Activated T-helper 2 cell treated with anti-CD3 and anti-CD28 coated beads, Interferon-gamma antibody, Interleukin-2, Interleukin-4, amounts not matched to agents 10 μg/mL and 5 μg/mL and 100 μg/mL, durations not matched to agents 14 hours and 24 hours and 36 hours (primary cell): ENCODE results near the gene AACS. TPM values are rescaled to one million over a fixed set of nuclear protein-coding genes. Genes with fewer than 3 reads are reported as not detected.

Experiments used
- DNase-seq: peaks from one replicate; pipeline ENCODE4 v3.0.0; 2021; ENCODE audit warnings: low spot score
- H3K27ac Mint-ChIP-seq: one replicate; pipeline ENCODE4 v1.8.0; 2021; ENCODE audit warnings: mixed read lengths
- H3K27me3 Mint-ChIP-seq: one replicate; pipeline ENCODE4 v1.8.0; 2021; ENCODE audit warnings: low read depth, mixed read lengths
- H3K36me3 Mint-ChIP-seq: one replicate; pipeline ENCODE4 v1.8.0; 2021; ENCODE audit warnings: low read depth, mixed read lengths
- H3K4me1 Mint-ChIP-seq: one replicate; pipeline ENCODE4 v1.8.0; 2021; ENCODE audit warnings: low read depth, mixed read lengths
- H3K4me3 Mint-ChIP-seq: one replicate; pipeline ENCODE4 v1.8.0; 2021; ENCODE audit warnings: low read depth, mild to moderate bottlenecking, moderate library complexity, mixed read lengths
- H3K9me3 Mint-ChIP-seq: one replicate; pipeline ENCODE4 v1.8.0; 2021; ENCODE audit warnings: mixed read lengths
- intact Hi-C: fragments of 100-400 bp; cut with micrococcal nuclease; formaldehyde crosslinking; loops from one replicate; pipeline ENCODE4 v1.15.1; 2023
- total RNA-seq: library from RNA; stranded (reverse); gene quantifications from 2 replicates; pipeline ENCODE4 v1.2.3, GENCODE V29; 2022

Gene AACS
- total RNA-seq, 1 donor from 2014 or later: 45.5 TPM

GRCh38 chr12:125124320-125124966 lies 59.2 kb downstream of the AACS start:
- Mint-ChIP-seq H3K4me1 (no peaks in the 10 kb centered on the region), H3K4me3 (no peak overlapping the region), H3K36me3 (peaks cover 20% of the 10 kb centered on the region), H3K27ac (no peak overlapping the region), H3K9me3 (no peaks in the 10 kb centered on the region), H3K27me3 (no peaks in the 10 kb centered on the region)
- intact Hi-C loops: no loop called here
- DNase-seq: no peak

DNA sequence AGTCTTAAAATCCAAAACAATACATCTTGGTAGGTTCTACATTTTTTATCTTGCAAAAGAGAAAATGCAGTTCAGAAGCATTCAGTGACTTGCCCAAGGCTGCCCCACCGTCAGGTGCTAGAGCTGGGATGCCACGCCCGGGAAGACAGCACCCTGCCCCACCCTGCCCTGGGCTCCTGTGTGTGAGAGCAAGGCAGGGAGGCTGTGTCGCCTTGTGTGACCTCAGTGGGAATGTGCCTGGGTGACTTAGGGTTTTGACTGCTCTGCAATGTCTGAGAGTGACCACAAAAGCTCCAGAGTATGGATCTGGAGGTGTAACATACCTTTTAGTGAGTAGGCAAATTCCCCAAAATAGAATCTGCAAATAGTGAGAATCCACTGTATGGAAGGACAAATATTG lies 60.0 kb downstream of the AACS start:
- Mint-ChIP-seq H3K27me3 (no peaks in the 10 kb centered on the region), H3K9me3 (no peaks in the 10 kb centered on the region), H3K4me3 (no peak overlapping the region), H3K27ac (no peak overlapping the region), H3K4me1 (no peaks in the 10 kb centered on the region), H3K36me3 (peaks cover 18% of the 10 kb centered on the region)
- intact Hi-C loops: no loop called here
- DNase-seq: no peak

- DNase-seq: no peak
- Mint-ChIP-seq H3K4me1 (no peaks in the 10 kb centered on the region), H3K27ac (no peak overlapping the region), H3K9me3 (no peaks in the 10 kb centered on the region), H3K27me3 (no peaks in the 10 kb centered on the region), H3K4me3 (no peak overlapping the region), H3K36me3 (peaks cover 22% of the 10 kb centered on the region)
- intact Hi-C loops: no loop called here
Measured at GRCh38 chr12:125128439-125129178, 63.4 kb downstream of the AACS start.

DNA sequence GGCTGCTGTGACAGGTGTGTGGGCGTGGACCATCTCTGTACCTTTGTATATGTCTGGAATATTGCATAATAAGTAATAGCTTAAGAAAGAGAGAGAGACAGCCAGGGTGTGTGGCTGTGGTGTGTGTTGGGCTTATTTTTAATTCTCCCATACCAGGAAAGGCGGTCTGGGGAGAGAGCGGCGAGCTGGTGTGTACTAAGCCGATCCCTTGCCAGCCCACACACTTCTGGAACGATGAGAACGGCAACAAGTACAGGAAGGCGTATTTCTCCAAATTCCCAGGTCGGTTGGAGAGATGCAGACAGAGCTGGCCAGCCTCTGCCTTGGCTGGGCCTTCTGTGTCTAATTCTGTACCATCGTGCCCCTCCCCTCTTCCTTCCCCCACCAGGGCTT lies 63.9 kb downstream of the AACS start:
- Mint-ChIP-seq H3K4me1 (no peaks in the 10 kb centered on the region), H3K4me3 (no peak overlapping the region), H3K27ac (no peak overlapping the region), H3K27me3 (no peaks in the 10 kb centered on the region), H3K9me3 (no peaks in the 10 kb centered on the region), H3K36me3 (peaks cover 20% of the 10 kb centered on the region)
- intact Hi-C loops: no loop called here
- DNase-seq: no peak

- intact Hi-C loops: no loop called here
- no peak overlapping the region for H3K27ac Mint-ChIP-seq
Measured at GRCh38 chr12:125129591-125130255, 64.5 kb downstream of the AACS start.

DNA sequence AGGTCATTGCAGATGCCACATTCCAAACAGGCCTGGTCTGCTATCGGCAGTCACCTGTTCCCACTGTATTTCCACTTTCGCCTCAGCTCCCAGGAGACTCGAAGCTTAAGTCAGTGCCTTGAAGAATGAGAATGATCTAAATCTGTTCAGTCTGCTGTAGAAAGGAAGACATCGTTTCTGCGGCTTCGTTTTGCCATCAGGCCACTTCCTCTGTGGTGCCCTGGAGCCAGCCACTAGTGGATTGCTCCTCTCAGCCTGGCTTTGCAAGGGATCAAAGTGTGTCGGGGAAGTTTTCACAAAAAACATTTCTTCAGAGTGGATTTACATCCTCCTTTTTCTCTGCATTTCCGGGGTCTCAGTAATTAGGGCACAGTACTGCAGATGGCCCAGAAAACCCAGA lies 66.7 kb downstream of the AACS start:
- Mint-ChIP-seq H3K36me3 (peaks cover 17% of the 10 kb centered on the region), H3K27me3 (no peaks in the 10 kb centered on the region), H3K9me3 (no peaks in the 10 kb centered on the region), H3K27ac (no peak overlapping the region), H3K4me1 (no peaks in the 10 kb centered on the region), H3K4me3 (no peak overlapping the region)
- intact Hi-C loops: no loop called here
- DNase-seq: no peak

More at GRCh38 chr12:125129591-125130255, 64.5 kb downstream of the AACS start:
- Mint-ChIP-seq H3K27me3 (no peaks in the 10 kb centered on the region), H3K4me3 (no peak overlapping the region), H3K9me3 (no peaks in the 10 kb centered on the region), H3K36me3 (peaks cover 21% of the 10 kb centered on the region), H3K4me1 (no peaks in the 10 kb centered on the region)
- DNase-seq: no peak

DNA sequence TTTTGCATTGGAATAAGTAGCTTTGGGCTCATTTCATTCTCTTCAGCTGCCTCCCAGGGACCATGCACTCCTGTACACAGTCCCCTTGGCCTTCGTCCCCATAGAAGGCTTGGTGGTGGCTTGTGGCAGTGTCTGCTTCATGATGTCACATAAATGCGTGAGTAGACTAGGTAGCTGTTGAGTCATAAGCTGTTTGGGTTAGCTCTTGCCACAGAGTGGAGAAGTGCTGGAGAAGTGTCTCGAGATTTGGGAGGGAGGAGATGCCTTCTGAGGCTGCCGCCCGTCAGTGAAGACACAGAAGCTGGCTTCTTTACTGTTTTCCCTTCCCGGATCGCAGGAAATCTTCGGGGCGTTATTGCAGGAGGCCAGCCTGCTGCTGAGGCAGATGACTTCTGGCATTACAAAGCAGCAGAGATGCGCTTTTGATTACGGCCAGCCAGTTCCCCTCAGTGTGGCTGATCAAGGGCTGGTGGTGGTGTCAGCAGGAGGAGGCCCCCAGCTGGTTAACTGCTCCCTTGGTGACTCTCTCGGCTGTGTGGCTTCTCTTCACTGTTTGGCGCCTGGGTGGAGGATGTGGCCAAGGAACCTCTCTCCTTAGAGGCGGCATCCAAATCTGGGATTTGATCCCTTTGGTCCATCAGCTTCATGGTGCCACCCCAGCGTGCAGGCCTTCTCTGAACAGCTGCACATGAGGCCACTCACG lies 67.6 kb downstream of the AACS start:
- no peaks in the 10 kb centered on the region for H3K4me1 Mint-ChIP-seq
- no peak overlapping the region for H3K27ac Mint-ChIP-seq
- peaks cover 21% of the 10 kb centered on the region for H3K36me3 Mint-ChIP-seq
- H3K27me3 Mint-ChIP-seq: no peaks in the 10 kb centered on the region
- intact Hi-C loops: no loop called here
- no peaks in the 10 kb centered on the region for H3K9me3 Mint-ChIP-seq
- H3K4me3 Mint-ChIP-seq: no peak overlapping the region
- no peak for DNase-seq

- intact Hi-C loops: no loop called here
- H3K4me3 Mint-ChIP-seq: no peak overlapping the region
- no peak overlapping the region for H3K27ac Mint-ChIP-seq
- no peaks in the 10 kb centered on the region for H3K9me3 Mint-ChIP-seq
- DNase-seq: no peak
- H3K27me3 Mint-ChIP-seq: no peaks in the 10 kb centered on the region
- peaks cover 21% of the 10 kb centered on the region for H3K36me3 Mint-ChIP-seq
- no peaks in the 10 kb centered on the region for H3K4me1 Mint-ChIP-seq
Measured at GRCh38 chr12:125133616-125134015, 68.4 kb downstream of the AACS start.

DNA sequence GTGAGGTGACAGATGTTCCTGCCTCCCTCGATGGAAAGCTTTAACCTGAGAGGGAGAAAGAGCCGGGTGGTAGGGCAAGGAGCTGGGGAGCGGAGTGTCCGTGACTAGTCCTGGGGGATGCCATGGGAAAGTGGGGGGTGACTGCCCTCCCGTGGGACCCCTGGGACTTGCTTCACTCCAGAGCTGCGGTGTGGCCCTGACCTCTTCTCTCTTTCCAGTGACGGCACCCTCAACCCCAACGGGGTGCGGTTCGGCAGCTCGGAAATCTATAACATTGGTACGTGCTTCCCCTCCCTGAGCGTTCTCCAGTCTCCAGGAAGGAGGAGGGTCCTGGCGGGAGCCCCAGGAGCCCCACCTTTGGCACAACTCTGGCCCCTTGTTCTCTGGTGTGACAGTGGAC lies 69.3 kb downstream of the AACS start:
- H3K27me3 Mint-ChIP-seq: no peaks in the 10 kb centered on the region
- DNase-seq: no peak
- intact Hi-C loops: no loop called here

DNA sequence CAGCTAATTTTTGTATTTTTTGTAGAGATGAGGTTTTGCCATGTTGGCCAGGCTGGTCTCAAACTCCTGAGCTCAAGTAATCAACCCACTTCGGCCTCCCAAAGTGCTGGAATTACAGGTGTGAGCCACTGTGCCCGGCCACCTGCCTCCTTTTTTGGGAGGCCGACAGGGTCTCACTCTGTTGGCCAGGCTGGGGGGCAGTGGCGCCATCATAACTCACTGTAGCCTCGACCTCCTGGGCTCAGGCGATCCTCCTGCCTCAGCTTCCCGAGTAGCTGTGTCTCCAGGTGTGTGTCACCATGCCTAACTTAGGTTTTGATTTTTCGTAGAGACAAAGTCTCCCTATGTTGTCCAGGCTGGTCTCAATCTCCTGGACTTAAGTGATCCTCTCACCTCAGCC lies 70.7 kb downstream of the AACS start:
- no peak for DNase-seq

More for the DNA sequence above, 69.3 kb downstream of the AACS start:
- Mint-ChIP-seq H3K36me3 (peaks cover 21% of the 10 kb centered on the region), H3K4me1 (no peaks in the 10 kb centered on the region), H3K4me3 (no peak overlapping the region), H3K9me3 (no peaks in the 10 kb centered on the region), H3K27ac (no peak overlapping the region)

GRCh38 chr12:125136702-125137101 lies 71.5 kb downstream of the AACS start:
- H3K4me3 Mint-ChIP-seq: no peak overlapping the region
- DNase-seq: no peak

More for the DNA sequence above, 70.7 kb downstream of the AACS start:
- no peaks in the 10 kb centered on the region for H3K27me3 Mint-ChIP-seq
- peaks cover 15% of the 10 kb centered on the region for H3K36me3 Mint-ChIP-seq
- no peaks in the 10 kb centered on the region for H3K4me1 Mint-ChIP-seq
- H3K27ac Mint-ChIP-seq: no peak overlapping the region
- H3K9me3 Mint-ChIP-seq: no peaks in the 10 kb centered on the region
- H3K4me3 Mint-ChIP-seq: no peak overlapping the region
- intact Hi-C loops: no loop called here

GRCh38 chr12:125137766-125138344 lies 72.6 kb downstream of the AACS start:
- Mint-ChIP-seq H3K9me3 (no peaks in the 10 kb centered on the region), H3K36me3 (peaks cover 15% of the 10 kb centered on the region), H3K27me3 (no peaks in the 10 kb centered on the region), H3K4me1 (no peaks in the 10 kb centered on the region), H3K4me3 (no peak overlapping the region), H3K27ac (no peak overlapping the region)
- no peak for DNase-seq
- intact Hi-C loops: no loop called here

More at GRCh38 chr12:125136702-125137101, 71.5 kb downstream of the AACS start:
- intact Hi-C loops: no loop called here
- no peak overlapping the region for H3K27ac Mint-ChIP-seq
- peaks cover 15% of the 10 kb centered on the region for H3K36me3 Mint-ChIP-seq
- no peaks in the 10 kb centered on the region for H3K9me3 Mint-ChIP-seq
- H3K4me1 Mint-ChIP-seq: no peaks in the 10 kb centered on the region
- no peaks in the 10 kb centered on the region for H3K27me3 Mint-ChIP-seq
